ENCODE data around the gene ONECUT3. TPM values are rescaled to one million over a fixed set of nuclear protein-coding genes. Genes with fewer than 3 reads are reported as not detected.

ONECUT3 gene
- total RNA-seq, 1 donor from 2014 or later = not detected

- no peak overlapping the region for H3K27ac Mint-ChIP-seq
- peaks cover 68% of the 10 kb centered on the region for H3K27me3 Mint-ChIP-seq (ENCODE audit: low read depth)
- H3K4me1 Mint-ChIP-seq (ENCODE audit: low read depth) = peaks cover 1% of the 10 kb centered on the region
- H3K36me3 Mint-ChIP-seq (ENCODE audit: low read depth) = no peaks in the 10 kb centered on the region
- H3K9me3 Mint-ChIP-seq = no peaks in the 10 kb centered on the region
- DNase-seq (ENCODE audit: low spot score) = no peak
- H3K4me3 Mint-ChIP-seq (ENCODE audit: low read depth) = no peak overlapping the region
- intact Hi-C loops (cut with micrococcal nuclease) = loop anchor here (5.0 to 10.0 kb wide), 2 partner anchors 218 to 295 kb away; no protein-coding TSS in a partner anchor
These were observed 9.2 kb downstream of the ONECUT3 start for GRCh38 chr19:1762243-1763117.

- Mint-ChIP-seq H3K36me3 (ENCODE audit: low read depth) (no peaks in the 10 kb centered on the region), H3K9me3 (no peaks in the 10 kb centered on the region), H3K4me3 (ENCODE audit: low read depth) (no peak overlapping the region), H3K4me1 (ENCODE audit: low read depth) (peaks cover 1% of the 10 kb centered on the region), H3K27me3 (ENCODE audit: low read depth) (peaks cover 61% of the 10 kb centered on the region), H3K27ac (no peak overlapping the region)
- DNase-seq (ENCODE audit: low spot score) = no peak
- intact Hi-C loops (cut with micrococcal nuclease) = loop anchor here (5.0 to 10.0 kb wide), 2 partner anchors 219 to 297 kb away; no protein-coding TSS in a partner anchor
These were observed 10.6 kb downstream of the ONECUT3 start for GRCh38 chr19:1763648-1764639.

GRCh38 chr19:1764729-1765128 is 11.4 kb downstream of the ONECUT3 start:
- intact Hi-C loops (cut with micrococcal nuclease) = loop anchor here (5.0 to 10.0 kb wide), 2 partner anchors 220 to 297 kb away; no protein-coding TSS in a partner anchor
- Mint-ChIP-seq H3K9me3 (no peaks in the 10 kb centered on the region), H3K4me3 (ENCODE audit: low read depth) (no peak overlapping the region), H3K27me3 (ENCODE audit: low read depth) (peaks cover 56% of the 10 kb centered on the region), H3K4me1 (ENCODE audit: low read depth) (peaks cover 1% of the 10 kb centered on the region), H3K36me3 (ENCODE audit: low read depth) (no peaks in the 10 kb centered on the region), H3K27ac (no peak overlapping the region)
- DNase-seq (ENCODE audit: low spot score) = no peak

GRCh38 chr19:1765232-1765903 is 12.1 kb downstream of the ONECUT3 start:
- H3K9me3 Mint-ChIP-seq = peaks cover 5% of the 10 kb centered on the region
- H3K4me1 Mint-ChIP-seq (ENCODE audit: low read depth) = peaks cover 1% of the 10 kb centered on the region
- no peak overlapping the region for H3K4me3 Mint-ChIP-seq (ENCODE audit: low read depth)
- no peaks in the 10 kb centered on the region for H3K36me3 Mint-ChIP-seq (ENCODE audit: low read depth)
- intact Hi-C loops (cut with micrococcal nuclease) = loop anchor here (10.0 kb wide), 1 partner anchor 221 kb away; no protein-coding TSS in a partner anchor
- H3K27me3 Mint-ChIP-seq (ENCODE audit: low read depth) = peaks cover 56% of the 10 kb centered on the region
- no peak overlapping the region for H3K27ac Mint-ChIP-seq
- DNase-seq (ENCODE audit: low spot score) = no peak

- H3K27ac Mint-ChIP-seq = no peak overlapping the region
- peaks cover 1% of the 10 kb centered on the region for H3K4me1 Mint-ChIP-seq (ENCODE audit: low read depth)
- no peak for DNase-seq (ENCODE audit: low spot score)
- H3K9me3 Mint-ChIP-seq = peaks cover 13% of the 10 kb centered on the region
- intact Hi-C loops (cut with micrococcal nuclease) = loop anchor here (10.0 kb wide), 1 partner anchor 221 kb away; no protein-coding TSS in a partner anchor
- H3K36me3 Mint-ChIP-seq (ENCODE audit: low read depth) = peaks cover 5% of the 10 kb centered on the region
- H3K27me3 Mint-ChIP-seq (ENCODE audit: low read depth) = peaks cover 55% of the 10 kb centered on the region
- H3K4me3 Mint-ChIP-seq (ENCODE audit: low read depth) = no peak overlapping the region
These were observed 12.8 kb downstream of the ONECUT3 start for GRCh38 chr19:1765904-1766799.

- Mint-ChIP-seq H3K27ac (no peak overlapping the region), H3K36me3 (ENCODE audit: low read depth) (peaks cover 5% of the 10 kb centered on the region), H3K27me3 (ENCODE audit: low read depth) (peaks cover 49% of the 10 kb centered on the region)
These were observed 13.6 kb downstream of the ONECUT3 start for GRCh38 chr19:1766800-1767352.

GRCh38 chr19:1767464-1767933 is 14.2 kb downstream of the ONECUT3 start:
- H3K9me3 Mint-ChIP-seq = peaks cover 17% of the 10 kb centered on the region
- peaks cover 1% of the 10 kb centered on the region for H3K4me1 Mint-ChIP-seq (ENCODE audit: low read depth)
- peaks cover 50% of the 10 kb centered on the region for H3K27me3 Mint-ChIP-seq (ENCODE audit: low read depth)
- no peak overlapping the region for H3K27ac Mint-ChIP-seq
- DNase-seq (ENCODE audit: low spot score) = peak; percentile 46
- peaks cover 5% of the 10 kb centered on the region for H3K36me3 Mint-ChIP-seq (ENCODE audit: low read depth)
- intact Hi-C loops (cut with micrococcal nuclease) = loop anchor here (10.0 kb wide), 1 partner anchor 223 kb away; no protein-coding TSS in a partner anchor
- H3K4me3 Mint-ChIP-seq (ENCODE audit: low read depth) = no peak overlapping the region

More at GRCh38 chr19:1766800-1767352, 13.6 kb downstream of the ONECUT3 start:
- no peak for DNase-seq (ENCODE audit: low spot score)
- intact Hi-C loops (cut with micrococcal nuclease) = loop anchor here (10.0 kb wide), 1 partner anchor 222 kb away; no protein-coding TSS in a partner anchor
- no peak overlapping the region for H3K4me3 Mint-ChIP-seq (ENCODE audit: low read depth)
- H3K4me1 Mint-ChIP-seq (ENCODE audit: low read depth) = peaks cover 1% of the 10 kb centered on the region
- H3K9me3 Mint-ChIP-seq = peaks cover 17% of the 10 kb centered on the region

- Mint-ChIP-seq H3K27ac (no peak overlapping the region), H3K9me3 (peaks cover 17% of the 10 kb centered on the region), H3K4me3 (ENCODE audit: low read depth) (no peak overlapping the region), H3K36me3 (ENCODE audit: low read depth) (peaks cover 5% of the 10 kb centered on the region), H3K27me3 (ENCODE audit: low read depth) (peaks cover 50% of the 10 kb centered on the region), H3K4me1 (ENCODE audit: low read depth) (peaks cover 1% of the 10 kb centered on the region)
- intact Hi-C loops (cut with micrococcal nuclease) = loop anchor here (10.0 kb wide), 1 partner anchor 223 kb away; no protein-coding TSS in a partner anchor
- DNase-seq (ENCODE audit: low spot score) = no peak
These were observed 14.9 kb downstream of the ONECUT3 start for GRCh38 chr19:1768248-1768647.

GRCh38 chr19:1768918-1769644 is 15.8 kb downstream of the ONECUT3 start:
- intact Hi-C loops (cut with micrococcal nuclease) = loop anchor here (10.0 kb wide), 1 partner anchor 224 kb away; no protein-coding TSS in a partner anchor

GRCh38 chr19:1769645-1769985 is 16.3 kb downstream of the ONECUT3 start:
- Mint-ChIP-seq H3K27me3 (ENCODE audit: low read depth) (peaks cover 45% of the 10 kb centered on the region), H3K36me3 (ENCODE audit: low read depth) (peaks cover 5% of the 10 kb centered on the region), H3K4me3 (ENCODE audit: low read depth) (no peak overlapping the region), H3K4me1 (ENCODE audit: low read depth) (no peaks in the 10 kb centered on the region), H3K9me3 (peaks cover 17% of the 10 kb centered on the region), H3K27ac (no peak overlapping the region)
- DNase-seq (ENCODE audit: low spot score) = no peak
- intact Hi-C loops (cut with micrococcal nuclease) = loop anchor here (10.0 kb wide), 1 partner anchor 225 kb away; no protein-coding TSS in a partner anchor

More at GRCh38 chr19:1768918-1769644, 15.8 kb downstream of the ONECUT3 start:
- H3K36me3 Mint-ChIP-seq (ENCODE audit: low read depth) = peaks cover 5% of the 10 kb centered on the region
- H3K4me1 Mint-ChIP-seq (ENCODE audit: low read depth) = no peaks in the 10 kb centered on the region
- DNase-seq (ENCODE audit: low spot score) = no peak
- H3K27me3 Mint-ChIP-seq (ENCODE audit: low read depth) = peaks cover 47% of the 10 kb centered on the region
- H3K4me3 Mint-ChIP-seq (ENCODE audit: low read depth) = no peak overlapping the region
- no peak overlapping the region for H3K27ac Mint-ChIP-seq
- H3K9me3 Mint-ChIP-seq = peaks cover 17% of the 10 kb centered on the region

Data from activated T-helper 2 cell treated with anti-CD3 and anti-CD28 coated beads, Interferon-gamma antibody, Interleukin-2, Interleukin-4, amounts not matched to agents 10 μg/mL and 5 μg/mL and 100 μg/mL, durations not matched to agents 14 hours and 24 hours and 36 hours (primary cell).